Frontal cortex (tissue), 4 donors: ENCODE data around the gene DHX35. TPM values are rescaled to one million over a fixed set of nuclear protein-coding genes. Genes with fewer than 3 reads are reported as not detected.

Experiments used
- DNase-seq, 2 donors: peaks; one replicate each; pipeline ENCODE4 v3.0.0; 2012; ENCODE audit warnings: low spot score in 2 of 2
- FAIRE-seq: peaks from 2 replicates; lab custom pipeline; 2012; peaks lifted over from hg19 to GRCh38; lab: Jason Lieb, UNC
- total RNA-seq: library from RNA; depleted of rRNA; stranded (reverse); fragments of >200 nt; gene quantifications from one replicate; pipeline ENCODE4 v1.2.3, GENCODE V29; 2014
- donor health status: control.
- donor health status: control.
- donor health status: control.

Gene DHX35, protein sequence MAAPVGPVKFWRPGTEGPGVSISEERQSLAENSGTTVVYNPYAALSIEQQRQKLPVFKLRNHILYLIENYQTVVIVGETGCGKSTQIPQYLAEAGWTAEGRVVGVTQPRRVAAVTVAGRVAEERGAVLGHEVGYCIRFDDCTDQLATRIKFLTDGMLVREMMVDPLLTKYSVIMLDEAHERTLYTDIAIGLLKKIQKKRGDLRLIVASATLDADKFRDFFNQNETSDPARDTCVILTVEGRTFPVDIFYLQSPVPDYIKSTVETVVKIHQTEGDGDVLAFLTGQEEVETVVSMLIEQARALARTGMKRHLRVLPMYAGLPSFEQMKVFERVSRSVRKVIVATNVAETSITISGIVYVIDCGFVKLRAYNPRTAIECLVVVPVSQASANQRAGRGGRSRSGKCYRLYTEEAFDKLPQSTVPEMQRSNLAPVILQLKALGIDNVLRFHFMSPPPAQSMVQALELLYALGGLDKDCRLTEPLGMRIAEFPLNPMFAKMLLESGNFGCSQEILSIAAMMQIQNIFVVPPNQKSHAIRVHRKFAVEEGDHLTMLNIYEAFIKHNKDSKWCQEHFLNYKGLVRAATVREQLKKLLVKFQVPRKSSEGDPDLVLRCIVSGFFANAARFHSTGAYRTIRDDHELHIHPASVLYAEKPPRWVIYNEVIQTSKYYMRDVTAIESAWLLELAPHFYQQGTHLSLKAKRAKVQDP
- total RNA-seq = 15.5 TPM

DNA sequence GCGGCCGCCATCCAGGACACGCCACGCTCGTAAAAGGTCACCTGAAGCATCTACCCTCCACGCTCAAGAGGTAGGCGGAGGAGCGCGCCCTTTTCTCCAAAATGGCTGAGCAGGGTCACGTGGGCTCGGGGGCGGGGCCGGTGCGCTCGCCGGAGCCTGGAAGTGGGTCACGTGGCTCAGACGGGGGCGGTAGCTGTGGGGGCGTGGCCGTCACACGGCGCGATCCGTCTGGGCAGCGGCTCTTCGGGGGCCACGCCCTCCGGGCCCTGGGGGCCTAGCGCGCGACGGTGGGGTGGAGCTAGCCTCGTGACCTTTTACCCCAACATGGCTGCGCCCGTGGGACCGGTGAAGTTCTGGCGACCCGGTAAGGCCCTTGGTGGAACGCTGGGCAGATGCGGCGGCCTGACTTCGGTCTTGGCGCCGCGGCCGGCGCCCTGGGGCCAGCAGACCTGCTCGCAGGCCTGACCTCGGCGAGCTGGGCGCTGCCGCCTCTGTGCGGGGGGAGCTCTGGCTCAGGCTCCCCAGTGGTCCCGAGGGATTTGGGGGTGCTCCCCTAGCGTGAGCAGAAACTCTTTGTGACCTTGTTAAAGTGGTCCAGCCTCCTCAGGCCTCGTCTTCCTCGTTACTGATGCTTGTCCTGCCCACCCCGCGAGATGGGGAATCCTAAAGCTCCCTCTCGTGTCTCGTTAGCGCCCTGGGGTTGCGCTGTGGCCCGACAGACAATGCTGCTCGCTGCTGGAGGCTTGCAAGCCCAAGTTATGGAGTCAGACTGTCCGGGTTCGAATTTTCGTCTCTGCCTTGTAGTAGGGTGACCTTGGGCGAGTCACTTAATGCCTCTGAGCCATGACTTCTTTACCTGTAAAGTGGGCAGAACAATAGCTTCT lies at the start of gene DHX35:
Gene DHX35, plus strand, starts transcription at position 301 of the 884 bp plus-strand sequence. Its CDS starts 24 bp downstream, at position 325.
- peak; percentile 96 to 99 for DNase-seq
- no peak for FAIRE-seq

DNA sequence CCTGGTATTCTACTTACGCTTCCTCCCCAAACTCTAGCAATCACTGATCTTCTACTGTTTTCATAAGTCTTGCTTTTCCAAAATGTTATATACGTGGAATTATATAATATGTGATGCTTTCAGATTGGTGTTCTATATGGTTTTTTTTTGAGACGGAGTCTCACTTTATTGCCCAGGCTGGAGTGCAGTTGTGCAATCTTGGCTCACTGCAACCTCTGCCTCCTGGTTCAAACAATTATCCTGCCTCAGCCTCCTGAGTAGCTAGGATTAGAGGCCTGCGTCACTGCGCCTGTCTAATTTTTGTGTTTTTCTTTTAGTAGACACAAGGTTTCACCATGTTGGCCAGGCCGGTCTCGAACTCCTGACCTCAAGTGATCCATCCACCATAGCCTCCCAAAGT lies 46.8 kb upstream of the DHX35 start:
- FAIRE-seq (no peak), DNase-seq (no peak)

DNA sequence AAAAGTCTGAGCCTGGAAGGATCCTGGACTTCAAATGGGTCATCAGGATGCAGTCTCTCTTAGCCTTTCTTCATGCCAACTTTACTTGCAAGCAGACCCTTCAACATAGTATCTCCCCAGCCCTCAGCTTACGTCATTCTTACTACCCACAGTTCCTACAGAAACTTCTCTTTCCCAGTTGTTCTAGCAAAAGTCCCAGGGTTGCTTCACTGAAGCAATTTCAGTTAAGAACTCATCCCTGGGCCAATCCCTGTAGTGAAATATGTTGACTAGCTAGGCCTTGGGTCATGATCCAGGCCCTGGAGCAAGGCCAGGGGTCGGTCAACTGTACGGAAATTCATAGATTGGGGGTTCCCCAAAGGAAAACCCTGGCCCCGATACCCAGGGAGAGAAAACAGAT lies 44.5 kb upstream of the DHX35 start:
- FAIRE-seq (no peak), DNase-seq (no peak)

DNA sequence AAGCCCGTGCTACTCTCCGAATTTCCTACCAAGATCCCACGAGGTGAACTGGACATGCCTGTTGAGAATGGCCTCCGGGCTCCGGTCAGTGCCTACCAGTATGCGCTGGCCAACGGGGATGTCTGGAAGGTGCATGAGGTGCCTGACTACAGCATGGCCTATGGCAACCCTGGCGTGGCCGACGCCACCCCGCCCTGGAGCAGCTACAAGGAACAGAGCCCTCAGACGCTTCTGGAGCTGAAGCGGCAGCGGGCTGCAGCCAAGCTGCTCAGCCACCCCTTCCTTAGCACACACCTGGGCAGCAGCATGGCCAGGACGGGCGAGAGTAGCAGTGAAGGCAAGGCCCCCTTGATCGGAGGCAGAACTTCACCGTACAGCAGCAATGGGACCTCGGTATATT lies 44.0 kb upstream of the DHX35 start:
- no peak for FAIRE-seq

DNA sequence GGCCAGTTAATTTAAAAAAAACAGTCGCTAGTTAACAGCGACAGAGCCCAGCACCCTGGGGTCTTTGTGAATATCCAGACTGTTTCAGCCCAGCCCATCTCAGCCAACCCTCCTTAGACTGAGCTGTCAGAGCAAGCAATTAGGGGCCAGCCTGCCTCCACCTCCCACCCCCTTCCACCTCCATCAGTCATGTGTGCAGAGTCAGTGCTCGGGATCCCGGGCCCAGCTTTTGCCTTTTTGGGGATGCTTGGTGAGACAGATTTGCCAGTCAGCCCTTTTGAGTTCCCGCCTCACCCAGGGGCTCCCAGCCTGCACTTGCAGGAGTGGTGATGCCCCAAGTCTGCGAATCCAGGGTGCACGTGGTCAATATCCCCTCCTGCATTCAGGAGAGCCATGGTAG lies 42.5 kb upstream of the DHX35 start:
- no peak for FAIRE-seq

More for the DNA sequence above, 44.0 kb upstream of the DHX35 start:
- DNase-seq = no peak

DNA sequence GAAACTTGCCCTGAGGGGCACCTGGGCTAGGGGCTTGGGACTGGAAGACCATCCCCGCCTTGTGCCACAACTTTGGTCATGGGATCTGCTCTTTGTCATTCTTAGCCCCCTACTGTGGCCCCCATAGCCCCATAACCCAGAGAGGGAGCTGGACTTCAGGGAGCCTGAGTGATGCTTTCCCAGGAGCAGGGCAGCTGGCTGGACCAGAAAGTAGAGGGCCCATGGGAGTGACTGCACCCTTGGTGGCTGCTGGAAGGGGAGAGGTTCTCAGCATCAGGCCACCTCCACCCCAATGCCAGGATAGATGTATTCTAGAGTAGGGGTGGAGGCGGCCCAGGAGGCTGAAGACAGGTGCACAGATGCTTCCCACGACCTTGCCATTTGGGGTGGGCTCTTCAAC lies 41.7 kb upstream of the DHX35 start:
- FAIRE-seq (no peak), DNase-seq (no peak)

More for the DNA sequence above, 42.5 kb upstream of the DHX35 start:
- DNase-seq = no peak

DNA sequence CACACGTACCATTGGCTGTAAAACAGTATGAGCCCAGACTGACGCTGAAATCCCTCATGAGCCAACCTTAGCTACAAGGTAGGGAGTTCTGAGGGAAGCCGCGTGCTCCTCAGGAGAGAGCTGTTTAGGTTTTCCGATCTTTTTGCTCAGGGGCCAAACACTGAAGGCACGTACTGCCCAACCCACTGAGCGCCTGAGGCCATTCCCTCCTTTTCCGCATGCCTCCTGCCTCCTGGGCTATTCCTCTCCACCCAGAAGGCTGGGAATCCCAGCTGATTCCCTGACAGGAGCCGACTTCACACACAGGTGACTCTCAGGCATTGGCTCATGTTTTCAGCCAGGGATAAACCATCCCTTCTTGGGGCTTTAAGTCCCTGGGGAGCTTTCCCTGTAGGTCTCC lies 41.3 kb upstream of the DHX35 start:
- no peak for FAIRE-seq
- DNase-seq = no peak

DNA sequence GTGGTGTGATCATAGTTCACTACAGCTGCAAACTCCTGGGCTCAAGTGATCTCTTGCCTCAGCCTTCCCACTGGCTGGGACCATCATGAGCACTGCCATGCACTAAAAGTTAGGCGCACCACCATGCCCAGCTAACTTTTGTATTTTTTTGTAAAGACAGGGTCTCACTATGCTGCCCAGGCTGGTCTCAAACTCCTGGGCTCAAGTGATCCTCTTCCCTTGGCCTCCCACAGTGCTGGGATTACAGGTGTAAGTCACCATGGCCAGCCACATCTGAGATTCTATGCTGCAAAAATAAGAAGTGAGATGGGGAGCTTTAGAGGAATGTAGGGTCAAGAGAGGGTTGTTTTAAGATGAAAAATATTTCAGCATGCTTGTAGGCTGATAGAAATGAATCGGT lies 37.4 kb upstream of the DHX35 start:
- no peak for DNase-seq
- no peak for FAIRE-seq

DNA sequence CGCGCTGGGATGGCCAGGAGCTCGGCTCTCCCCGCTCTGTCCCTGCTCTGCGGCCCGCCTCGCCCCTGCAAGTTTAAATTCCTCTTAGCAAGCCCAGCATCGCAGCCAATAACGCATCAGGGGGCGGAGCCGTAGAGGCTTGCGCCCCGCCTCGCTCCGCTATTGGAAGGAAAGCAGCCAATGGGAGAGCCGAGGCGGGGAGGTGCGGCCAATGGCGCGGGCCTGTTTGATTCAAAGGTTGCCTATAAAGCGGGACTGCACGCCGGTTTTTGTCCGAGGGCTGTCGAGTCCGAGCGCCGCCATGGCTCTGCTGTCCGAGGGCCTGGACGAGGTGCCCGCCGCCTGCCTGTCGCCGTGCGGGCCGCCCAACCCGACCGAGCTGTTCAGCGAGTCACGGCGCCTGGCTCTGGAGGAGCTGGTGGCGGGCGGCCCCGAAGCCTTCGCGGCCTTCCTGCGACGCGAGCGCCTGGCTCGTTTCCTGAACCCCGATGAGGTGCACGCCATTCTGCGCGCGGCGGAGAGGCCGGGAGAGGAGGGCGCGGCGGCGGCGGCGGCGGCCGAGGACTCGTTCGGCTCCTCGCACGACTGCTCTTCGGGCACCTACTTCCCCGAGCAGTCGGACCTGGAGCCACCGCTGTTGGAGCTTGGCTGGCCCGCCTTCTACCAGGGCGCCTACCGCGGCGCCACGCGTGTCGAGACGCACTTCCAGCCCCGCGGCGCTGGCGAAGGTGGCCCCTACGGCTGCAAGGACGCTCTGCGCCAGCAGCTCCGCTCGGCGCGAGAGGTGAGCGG lies 35.8 kb upstream of the DHX35 start, which contains the start of gene FAM83D:
Gene FAM83D, plus strand, starts transcription at position 276 of the 792 bp plus-strand sequence. Its CDS starts 26 bp downstream, at position 302.
- peak; percentile 44 for FAIRE-seq
- peak; percentile 98 to 99 for DNase-seq

DNA sequence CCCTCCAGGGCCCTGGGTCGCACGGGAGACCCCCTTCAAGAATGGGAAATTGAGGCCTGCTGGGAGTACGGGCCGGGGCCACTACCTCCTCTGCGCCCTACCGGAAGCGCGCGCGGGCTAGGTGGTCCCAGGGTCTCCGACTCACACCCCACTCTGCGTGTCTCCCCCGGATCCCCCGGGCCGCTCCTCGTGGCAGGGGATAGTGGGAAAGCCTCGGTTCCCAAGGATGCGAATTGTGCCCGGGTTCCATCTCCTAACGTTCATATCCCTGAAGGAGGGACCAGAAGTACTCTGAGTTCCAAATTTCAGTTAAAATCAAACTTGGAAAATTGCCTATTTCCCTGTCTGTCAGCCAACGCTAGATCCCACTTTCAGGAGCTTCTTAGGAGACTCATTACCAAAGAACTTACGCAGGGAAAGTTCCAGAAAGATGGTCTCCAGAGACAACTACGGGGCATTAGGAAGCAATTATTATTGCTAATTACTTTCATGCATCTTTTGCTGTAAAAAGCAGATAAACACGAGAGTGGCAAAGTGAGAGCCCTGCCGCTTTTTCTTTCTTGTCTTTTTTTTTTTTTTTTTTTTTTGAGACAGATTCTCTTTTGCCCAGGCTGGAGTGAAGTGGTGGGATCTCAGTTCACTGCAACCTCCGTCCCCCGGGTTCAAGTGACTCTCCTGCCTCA lies 35.1 kb upstream of the DHX35 start:
- DNase-seq (no peak), FAIRE-seq (no peak)

DNA sequence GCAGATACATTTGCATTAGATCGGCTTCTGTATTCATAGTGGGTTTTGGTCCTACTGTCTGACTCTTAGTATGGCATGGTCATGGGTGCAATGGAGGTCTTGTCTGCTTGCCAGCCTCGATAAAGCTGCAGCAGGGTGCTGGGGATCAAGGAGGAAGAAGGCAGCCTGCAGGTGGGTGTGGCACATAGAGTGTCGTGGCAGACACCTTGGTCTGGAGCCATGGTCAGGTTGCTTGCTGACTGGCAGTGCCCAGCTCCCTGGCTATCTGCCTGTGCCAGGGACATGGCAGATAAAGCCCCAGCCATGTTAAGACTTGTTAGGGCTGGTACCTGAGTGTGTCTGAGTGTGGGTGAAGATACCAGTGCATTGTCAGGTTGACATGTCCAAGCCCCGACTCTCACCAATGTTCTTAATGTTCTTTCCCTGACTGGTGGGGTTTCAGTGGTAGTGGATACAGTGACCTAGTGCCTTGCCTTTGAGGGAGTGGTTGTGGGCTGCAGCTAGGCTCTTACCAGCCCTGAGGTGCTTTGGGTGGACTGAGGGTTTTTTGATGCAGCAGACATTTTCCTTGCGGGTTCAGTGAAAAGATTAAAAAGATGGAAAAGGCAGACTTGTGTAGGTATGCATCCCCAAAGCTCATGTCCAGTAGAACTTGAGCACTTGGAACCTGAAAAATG lies 34.1 kb upstream of the DHX35 start:
- no peak for FAIRE-seq
- no peak for DNase-seq

DNA sequence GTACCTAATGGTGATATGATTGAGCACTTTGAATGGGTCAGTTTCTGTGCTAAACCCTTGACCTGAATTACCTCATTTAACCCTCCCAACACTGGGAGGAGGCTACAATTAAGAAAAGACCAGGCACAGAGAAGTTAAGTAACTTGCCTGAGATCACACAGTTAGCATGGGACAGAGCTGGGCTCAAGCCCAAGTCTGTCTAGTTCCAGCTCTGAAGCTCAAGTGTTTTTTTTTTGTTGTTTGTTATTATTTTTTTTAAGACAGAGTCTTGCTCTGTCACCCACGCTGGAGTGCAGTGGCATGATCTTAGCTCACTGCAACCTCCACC lies 31.9 kb upstream of the DHX35 start:
- FAIRE-seq (no peak), DNase-seq (no peak)

DNA sequence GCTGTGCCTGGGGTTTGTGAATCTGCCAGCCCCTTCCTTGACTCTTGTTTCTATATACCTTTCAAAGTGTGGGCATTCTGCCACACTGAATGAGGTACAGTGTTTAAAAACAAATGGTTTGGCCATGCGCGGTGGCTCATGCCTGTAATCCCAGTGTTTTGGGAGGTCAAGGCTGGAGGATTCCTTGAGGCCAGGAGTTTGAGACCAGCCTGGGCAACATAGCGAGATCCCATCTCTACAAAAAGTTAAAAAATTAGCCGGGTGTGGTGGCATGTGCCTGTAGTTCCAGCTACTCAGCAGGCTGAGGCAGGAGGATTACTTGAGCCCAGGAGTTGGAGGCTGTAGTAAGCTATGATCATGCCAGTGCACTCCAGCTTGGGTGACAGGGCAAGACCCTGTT lies 30.2 kb upstream of the DHX35 start:
- no peak for FAIRE-seq

DNA sequence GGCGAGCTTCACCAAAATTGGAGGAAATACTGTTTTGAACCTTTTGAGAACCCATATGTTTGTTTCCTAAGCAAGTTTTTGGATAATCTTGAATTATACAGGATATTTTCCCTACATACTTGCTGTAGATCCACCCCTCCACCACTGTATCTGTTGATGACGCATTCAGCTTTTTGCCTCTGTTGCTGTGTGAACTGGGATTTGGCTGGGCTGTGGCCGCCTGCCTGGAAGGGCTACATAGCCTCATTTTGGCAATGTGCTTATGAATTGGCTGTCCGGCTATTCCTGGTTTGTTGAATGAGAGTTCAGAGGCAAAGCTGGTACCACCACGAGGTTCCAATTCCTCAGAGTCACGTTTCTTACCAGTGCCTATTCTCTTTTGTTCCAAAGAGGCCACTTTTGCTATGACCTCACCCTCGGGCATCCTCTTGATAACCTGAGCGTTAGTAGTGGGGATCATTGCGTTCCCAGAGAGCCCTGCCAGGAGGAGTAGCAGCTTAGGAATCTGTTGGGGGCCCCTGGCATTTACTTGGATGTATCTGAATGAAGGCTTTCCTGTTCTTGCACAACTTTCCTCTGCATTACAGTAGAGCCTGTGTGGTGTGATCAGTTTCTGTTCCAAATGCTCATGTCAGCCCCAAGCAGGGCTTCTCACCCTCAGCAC lies 29.6 kb upstream of the DHX35 start:
- FAIRE-seq (no peak), DNase-seq (no peak)

More for the DNA sequence above, 30.2 kb upstream of the DHX35 start:
- no peak for DNase-seq

DNA sequence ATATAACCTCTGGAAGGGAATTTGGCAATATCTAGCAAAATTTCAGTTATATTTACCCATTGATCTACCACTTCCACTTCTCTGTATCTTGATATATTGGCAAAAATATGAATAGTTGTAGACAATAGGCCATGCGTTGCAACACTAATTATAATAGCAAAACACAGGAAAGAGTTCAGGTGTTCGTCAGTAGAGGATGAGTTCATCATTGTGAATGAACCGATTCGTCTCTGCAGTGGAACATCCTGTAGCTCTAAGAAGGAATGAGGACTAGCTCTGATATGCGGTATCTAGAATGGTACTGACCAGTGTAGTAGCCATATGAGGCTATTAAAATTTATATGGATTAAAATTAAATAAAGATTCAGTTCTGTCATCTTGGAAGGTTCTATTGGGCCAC lies 27.6 kb upstream of the DHX35 start:
- no peak for FAIRE-seq
- no peak for DNase-seq

DNA sequence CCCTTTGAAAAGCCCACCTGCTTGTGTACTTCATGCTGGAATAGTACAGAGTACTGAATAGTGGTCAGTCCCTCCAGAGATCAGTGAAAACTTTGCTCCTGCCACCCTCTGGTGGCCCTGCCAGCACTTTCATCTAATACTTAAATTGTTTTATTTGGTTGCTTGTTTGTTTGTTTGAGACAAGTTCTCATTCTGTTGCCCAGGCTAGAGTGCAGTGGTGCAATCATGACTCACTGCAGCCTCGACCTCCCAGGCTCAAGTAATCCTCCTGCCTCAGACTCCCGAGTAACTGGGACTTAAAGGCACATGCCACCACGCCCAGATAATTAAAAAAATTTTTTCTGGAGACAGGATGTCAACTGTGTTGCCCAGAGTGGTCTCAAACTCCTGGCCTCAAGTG lies 26.9 kb upstream of the DHX35 start:
- no peak for DNase-seq
- FAIRE-seq = no peak

DNA sequence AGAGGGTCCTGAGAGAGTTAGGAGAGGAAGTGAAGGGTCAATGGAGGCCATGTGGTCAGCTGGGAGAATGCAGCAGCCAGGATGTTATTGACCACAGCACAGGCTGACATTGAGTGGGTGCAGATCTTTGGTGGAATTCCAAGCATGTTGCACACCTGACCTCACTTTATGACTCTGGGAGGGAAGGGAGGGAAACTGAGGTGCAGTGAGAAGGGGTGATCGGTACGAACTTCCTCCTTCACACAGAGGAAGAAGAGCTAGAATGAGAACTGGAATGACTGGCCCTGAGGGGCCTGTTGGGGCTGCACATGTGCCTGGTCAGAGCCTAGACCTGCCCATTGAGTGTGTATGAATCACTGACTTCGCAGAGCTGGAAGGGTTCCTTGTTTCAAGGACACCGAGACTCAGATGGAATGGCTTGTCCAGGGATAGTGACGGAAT lies 26.2 kb upstream of the DHX35 start:
- no peak for FAIRE-seq

DNA sequence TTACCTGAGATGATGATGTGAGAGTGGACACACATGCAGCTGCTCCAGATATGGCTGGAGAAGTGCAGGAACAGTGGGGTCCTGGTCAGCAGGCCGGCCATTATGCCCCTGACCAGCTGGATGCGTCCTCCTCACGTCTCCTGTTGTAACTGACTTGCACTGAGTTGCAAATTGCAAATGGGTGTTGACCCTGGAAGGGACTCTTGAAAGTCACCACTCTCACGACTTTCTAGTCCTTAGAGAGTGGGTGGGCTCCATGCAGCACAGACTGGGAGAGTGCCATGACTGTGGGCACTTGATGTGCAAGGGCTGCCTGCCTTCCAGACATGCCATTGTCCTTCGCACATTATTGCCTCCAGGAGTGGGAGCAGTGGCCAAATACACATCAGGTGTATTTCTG lies 25.1 kb upstream of the DHX35 start:
- FAIRE-seq = no peak
- DNase-seq = no peak

More for the DNA sequence above, 26.2 kb upstream of the DHX35 start:
- DNase-seq = no peak
